DOHH2 (cell line): Measurements from ENCODE around the gene NFIB.

Experiments
- H3F3A ChIP-seq: fragments of 200-600 bp; sonication (generic), shearing (Covaris generic); 2 replicates; pipeline ENCODE4 v1.6.0; 2016; ENCODE audit warnings: antibody characterized with exemption, mild to moderate bottlenecking; ENCODE audit not compliant: control insufficient read depth, insufficient read depth
- H3K27ac ChIP-seq: fragments of 200-600 bp; sonication (generic); 2 replicates; pipeline ENCODE4 v1.5.1; 2014; ENCODE audit warnings: low read depth, mild to moderate bottlenecking, low read length, moderate library complexity
- H3K27me3 ChIP-seq: fragments of 200-600 bp; sonication (generic); 2 replicates; pipeline ENCODE4 v1.6.1; 2014; ENCODE audit warnings: mild to moderate bottlenecking, low read length, mixed read lengths; ENCODE audit not compliant: control insufficient read depth
- H3K36me3 ChIP-seq: fragments of 200-600 bp; sonication (generic); 2 replicates; pipeline ENCODE4 v1.6.1; 2014; ENCODE audit warnings: mild to moderate bottlenecking, low read length, moderate library complexity, mixed read lengths; ENCODE audit not compliant: control insufficient read depth
- H3K4me1 ChIP-seq: fragments of 200-600 bp; sonication (generic); 2 replicates; pipeline ENCODE4 v1.6.1; 2014; ENCODE audit warnings: mild to moderate bottlenecking, low read length, mixed read lengths; ENCODE audit not compliant: control insufficient read depth
- H3K4me2 ChIP-seq: fragments of 200-600 bp; sonication (generic); 2 replicates; pipeline ENCODE4 v1.6.0; 2014; ENCODE audit warnings: mild to moderate bottlenecking, low read length, moderate library complexity
- H3K4me3 ChIP-seq: fragments of 200-600 bp; sonication (generic); 2 replicates; pipeline ENCODE4 v1.5.1; 2014; ENCODE audit warnings: mild to moderate bottlenecking, low read length, mixed read lengths
- H3K79me2 ChIP-seq: fragments of 200-600 bp; sonication (generic); 2 replicates; pipeline ENCODE4 v1.6.1; 2014; ENCODE audit warnings: mild to moderate bottlenecking, low read length, mixed read lengths; ENCODE audit not compliant: control insufficient read depth
- H3K9me2 ChIP-seq: fragments of 200-600 bp; sonication (generic); replicated peaks from 2 replicates; pipeline ENCODE4 v1.6.1; 2014; ENCODE audit warnings: mild to moderate bottlenecking, low read length, mixed read lengths; ENCODE audit not compliant: control insufficient read depth
- H3K9me3 ChIP-seq: fragments of 200-600 bp; sonication (generic); 2 replicates; pipeline ENCODE4 v1.6.1; 2014; ENCODE audit warnings: antibody characterized with exemption, low read length, mixed read lengths; ENCODE audit not compliant: control insufficient read depth, insufficient read depth
- H4K20me1 ChIP-seq: fragments of 200-600 bp; sonication (generic); 2 replicates; pipeline ENCODE4 v1.6.0; 2014; ENCODE audit warnings: low read depth, mild to moderate bottlenecking, antibody characterized with exemption, low read length, moderate library complexity; ENCODE audit not compliant: control insufficient read depth, insufficient read depth
- EZH2phosphoT487 ChIP-seq: fragments of 200-600 bp; sonication (generic); IDR thresholded peaks from 2 replicates; pipeline ENCODE4 v1.6.1; 2017; ENCODE audit warnings: borderline replicate concordance, mild to moderate bottlenecking, antibody characterized with exemption, low read length, moderate library complexity, mixed read lengths
- TF ChIP-seq, protein P1 (sequence below): fragments of 200-600 bp; sonication (generic); IDR thresholded peaks from one replicate; pipeline ENCODE4 v1.5.1; 2014; ENCODE audit warnings: antibody characterized with exemption, mild to moderate bottlenecking, low read depth, low read length; ENCODE audit not compliant: poor library complexity, severe bottlenecking

NFIB gene

GRCh38 chr9:14358523-14358922 is 44.6 kb upstream of the NFIB start:
- no peak overlapping the region for H3K4me3 ChIP-seq

GRCh38 chr9:14356351-14357265 is 42.7 kb upstream of the NFIB start:
- H3K4me1 ChIP-seq = no peaks in the 10 kb centered on the region
- H3K4me2 ChIP-seq = no peak overlapping the region
- no peak overlapping the region for H3K27ac ChIP-seq
- H3K9me2 ChIP-seq = no peaks in the 10 kb centered on the region
- no peaks in the 10 kb centered on the region for H3K9me3 ChIP-seq
- peaks cover 4% of the 10 kb centered on the region; the same call in 1 of the 2 replicates for H3K27me3 ChIP-seq
- no peak overlapping the region for H3K4me3 ChIP-seq
- H3K79me2 ChIP-seq = no peaks in the 10 kb centered on the region
- H3K36me3 ChIP-seq = no peaks in the 10 kb centered on the region
- no peak for TF ChIP-seq EZH2phosphoT487
- TF ChIP-seq, protein P1, sequence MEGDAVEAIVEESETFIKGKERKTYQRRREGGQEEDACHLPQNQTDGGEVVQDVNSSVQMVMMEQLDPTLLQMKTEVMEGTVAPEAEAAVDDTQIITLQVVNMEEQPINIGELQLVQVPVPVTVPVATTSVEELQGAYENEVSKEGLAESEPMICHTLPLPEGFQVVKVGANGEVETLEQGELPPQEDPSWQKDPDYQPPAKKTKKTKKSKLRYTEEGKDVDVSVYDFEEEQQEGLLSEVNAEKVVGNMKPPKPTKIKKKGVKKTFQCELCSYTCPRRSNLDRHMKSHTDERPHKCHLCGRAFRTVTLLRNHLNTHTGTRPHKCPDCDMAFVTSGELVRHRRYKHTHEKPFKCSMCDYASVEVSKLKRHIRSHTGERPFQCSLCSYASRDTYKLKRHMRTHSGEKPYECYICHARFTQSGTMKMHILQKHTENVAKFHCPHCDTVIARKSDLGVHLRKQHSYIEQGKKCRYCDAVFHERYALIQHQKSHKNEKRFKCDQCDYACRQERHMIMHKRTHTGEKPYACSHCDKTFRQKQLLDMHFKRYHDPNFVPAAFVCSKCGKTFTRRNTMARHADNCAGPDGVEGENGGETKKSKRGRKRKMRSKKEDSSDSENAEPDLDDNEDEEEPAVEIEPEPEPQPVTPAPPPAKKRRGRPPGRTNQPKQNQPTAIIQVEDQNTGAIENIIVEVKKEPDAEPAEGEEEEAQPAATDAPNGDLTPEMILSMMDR = no peak
- no peaks in the 10 kb centered on the region for H3F3A ChIP-seq
- H4K20me1 ChIP-seq = no peaks in the 10 kb centered on the region

More at GRCh38 chr9:14358523-14358922, 44.6 kb upstream of the NFIB start:
- Histone ChIP-seq H3K27me3 (peaks cover 4% of the 10 kb centered on the region; the same call in 1 of the 2 replicates), H3K4me1 (no peaks in the 10 kb centered on the region), H3K79me2 (no peaks in the 10 kb centered on the region), H3K9me3 (no peaks in the 10 kb centered on the region), H3K9me2 (no peaks in the 10 kb centered on the region), H3K4me2 (no peak overlapping the region), H4K20me1 (no peaks in the 10 kb centered on the region), H3F3A (no peaks in the 10 kb centered on the region), H3K36me3 (no peaks in the 10 kb centered on the region), H3K27ac (no peak overlapping the region)
- TF ChIP-seq, protein P1 = no peak
- TF ChIP-seq EZH2phosphoT487 = no peak

DNA sequence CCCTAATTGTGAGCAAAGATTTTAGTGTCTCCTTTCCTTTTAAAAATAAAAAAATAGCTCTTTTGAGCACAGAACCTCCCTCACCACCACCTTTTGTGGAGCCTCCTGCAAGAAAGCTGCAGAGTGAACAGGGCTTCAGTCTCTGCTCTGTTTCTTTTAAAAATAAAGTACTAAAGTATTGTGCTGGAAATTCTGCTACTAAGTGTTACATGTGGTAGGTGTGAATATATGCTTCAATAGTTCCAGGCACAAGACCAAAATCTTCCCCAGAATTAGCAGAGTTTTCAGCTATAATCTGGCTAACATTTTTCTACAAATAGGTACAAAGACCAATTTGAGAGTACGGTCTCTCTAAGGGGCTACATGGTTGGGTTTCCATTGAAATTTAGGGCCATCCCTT is 40.3 kb upstream of the NFIB start:
- Histone ChIP-seq H3K79me2 (no peaks in the 10 kb centered on the region), H3K4me3 (no peak overlapping the region), H4K20me1 (no peaks in the 10 kb centered on the region), H3K9me3 (no peaks in the 10 kb centered on the region), H3K4me1 (no peaks in the 10 kb centered on the region), H3K9me2 (no peaks in the 10 kb centered on the region), H3F3A (no peaks in the 10 kb centered on the region), H3K27me3 (peaks cover 4% of the 10 kb centered on the region; the same call in 1 of the 2 replicates), H3K36me3 (no peaks in the 10 kb centered on the region), H3K27ac (no peak overlapping the region), H3K4me2 (no peak overlapping the region)
- TF ChIP-seq, protein P1 = no peak
- TF ChIP-seq EZH2phosphoT487 = no peak
